GM08714 (cell line): ENCODE data around the gene CYFIP2.
A peak's percentile ranks its signal among the peaks of the same experiment; 100 is the strongest.
"Not testable (repeated sequence)": the region's sequence is repeated elsewhere in the genome, so short reads cannot be mapped to it uniquely, and the experiment has no call there.

ENCODE experiments used
- H3K4me3 ChIP-seq: fragments of 200-500 bp; sonication (Bioruptor generic); 2 replicates; pipeline ENCODE4 v1.5.1; 2014; ENCODE audit warnings: mild to moderate bottlenecking, low read length, inconsistent platforms
- ZNF274 ChIP-seq: IDR thresholded peaks from 2 replicates; pipeline ENCODE4 v1.6.1; 2012; ENCODE audit warnings: mild to moderate bottlenecking, low read depth, low read length

Gene CYFIP2

DNA sequence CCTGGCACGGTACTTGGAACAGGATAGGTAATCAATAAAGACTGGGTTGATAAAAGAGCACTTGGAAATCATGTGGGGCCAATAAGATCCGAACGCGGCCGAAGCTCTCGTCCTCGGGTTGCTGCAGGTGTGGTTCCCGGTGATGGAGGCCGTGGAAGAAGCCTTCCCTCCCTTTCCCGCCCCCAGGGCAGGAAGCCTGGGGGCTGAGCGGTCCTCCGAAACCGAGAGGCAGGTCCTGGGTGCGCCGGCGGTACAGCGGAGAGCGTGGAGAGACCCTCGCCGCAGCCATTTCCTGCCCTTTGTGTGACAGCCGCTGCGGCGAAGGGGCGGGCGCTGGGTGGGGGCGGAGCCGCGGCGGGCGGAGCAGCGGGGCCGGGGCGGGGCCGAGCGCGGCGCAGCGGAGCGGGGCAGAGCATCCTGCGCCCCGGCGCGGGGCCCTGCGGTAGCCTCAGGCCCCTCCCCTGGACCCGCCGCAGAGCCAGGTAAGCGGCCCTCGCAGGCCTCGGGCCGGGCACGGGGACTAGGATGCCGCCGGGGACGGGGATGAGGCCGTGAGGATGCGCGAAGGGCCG, at the start of gene CYFIP2:
Gene CYFIP2 (plus strand): TSS at position 410 of the 572 bp plus-strand sequence. CDS start 19,239 bp downstream, outside the sequence.
- peak within 1 kb of the TSS; percentile 78 for H3K4me3 ChIP-seq
- TF ChIP-seq ZNF274, result no peak

- no peak for TF ChIP-seq ZNF274
- H3K4me3 ChIP-seq, result no peak overlapping the region
Measured at GRCh38 chr5:157216391-157217142, 49.4 kb upstream of the CYFIP2 start.

DNA sequence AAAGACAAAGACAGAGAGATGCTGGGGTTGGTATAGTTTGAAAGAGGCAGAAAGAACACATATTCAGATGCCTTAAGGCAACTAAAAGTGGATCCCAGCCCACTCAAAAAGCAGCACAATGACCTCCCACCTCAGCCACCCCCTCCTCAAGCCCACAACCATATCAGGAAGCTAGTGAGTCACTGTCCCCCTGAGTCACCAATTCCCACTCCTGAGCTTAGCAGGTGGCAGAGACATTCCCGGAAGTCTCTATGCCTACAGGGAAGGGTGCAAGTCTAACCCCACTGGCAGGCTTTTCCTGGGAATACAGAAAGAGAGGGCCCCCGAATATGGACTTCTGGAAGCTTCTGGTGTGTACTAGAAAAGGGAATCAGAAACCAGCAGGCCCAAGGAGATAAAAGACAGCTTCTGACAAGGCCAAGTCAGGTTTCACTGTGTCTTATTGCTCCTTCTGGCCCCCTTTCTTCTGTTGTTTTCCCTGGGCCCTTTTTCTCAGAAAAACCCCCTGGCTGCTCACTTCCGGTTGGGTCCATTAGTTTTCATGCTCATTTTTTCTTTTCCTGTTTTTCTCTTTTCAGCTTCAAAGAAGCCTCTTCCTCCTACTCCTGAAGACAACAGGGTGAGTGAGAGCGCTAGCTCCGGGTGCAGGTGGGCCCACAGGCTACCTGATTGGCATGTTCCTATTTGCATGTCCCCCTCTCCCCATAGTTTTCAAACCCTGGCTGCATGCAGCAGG, 48.5 kb upstream of the CYFIP2 start:
- no peak overlapping the region for H3K4me3 ChIP-seq
- no peak for TF ChIP-seq ZNF274

- no peak for TF ChIP-seq ZNF274
- H3K4me3 ChIP-seq, result no peak overlapping the region
Measured at GRCh38 chr5:157219491-157220271, 46.2 kb upstream of the CYFIP2 start.

GRCh38 chr5:157221959-157222358, 44.0 kb upstream of the CYFIP2 start:
- no peak for TF ChIP-seq ZNF274
- H3K4me3 ChIP-seq, result no peak overlapping the region

- no peak overlapping the region for H3K4me3 ChIP-seq
- TF ChIP-seq ZNF274, result no peak
Measured at GRCh38 chr5:157222506-157223230, 43.3 kb upstream of the CYFIP2 start.

- no peak for TF ChIP-seq ZNF274
- no peak overlapping the region for H3K4me3 ChIP-seq
Measured at GRCh38 chr5:157225469-157226422, 40.2 kb upstream of the CYFIP2 start.

GRCh38 chr5:157230610-157231009, 35.3 kb upstream of the CYFIP2 start:
- H3K4me3 ChIP-seq, result no peak overlapping the region
- TF ChIP-seq ZNF274, result no peak

DNA sequence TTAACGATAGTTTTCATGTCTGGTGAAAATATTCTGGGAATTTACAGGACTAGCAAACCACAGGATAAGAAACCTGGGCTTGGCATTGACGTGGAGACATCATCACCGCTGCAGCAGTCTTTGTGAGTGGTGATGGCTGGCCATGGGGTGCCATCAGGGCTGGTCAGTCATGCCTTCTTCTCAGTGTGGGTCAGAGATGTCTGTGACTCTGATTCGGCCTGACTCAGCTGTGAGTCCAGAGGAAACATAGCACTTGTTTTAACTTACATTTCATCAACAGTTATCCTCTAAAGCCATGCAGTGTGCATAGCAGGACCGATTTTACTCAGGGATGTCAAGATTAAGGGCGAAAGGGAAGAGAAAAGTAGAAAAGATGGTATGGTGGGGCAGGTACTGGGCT, 33.2 kb upstream of the CYFIP2 start:
- H3K4me3 ChIP-seq, result no peak overlapping the region
- no peak for TF ChIP-seq ZNF274

DNA sequence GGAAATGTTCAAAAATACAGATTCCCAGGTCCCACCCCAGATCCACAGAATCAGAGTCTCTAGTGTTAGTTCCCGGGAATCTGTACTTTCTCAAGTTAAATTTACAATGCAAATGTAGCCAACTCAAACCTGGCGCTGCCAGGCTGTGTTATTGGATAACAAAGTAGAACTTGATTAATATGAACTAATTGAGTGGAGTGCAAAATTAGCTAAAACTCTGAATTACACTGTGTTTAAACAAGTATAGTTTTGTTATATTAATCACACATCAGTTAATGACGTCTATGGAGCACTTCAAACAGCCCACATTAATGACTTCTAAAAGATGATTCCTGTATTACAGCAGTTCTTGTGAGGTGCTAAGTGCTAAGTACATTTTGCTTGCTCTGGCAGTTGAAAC, 32.4 kb upstream of the CYFIP2 start:
- TF ChIP-seq ZNF274, result no peak
- H3K4me3 ChIP-seq, result no peak overlapping the region

DNA sequence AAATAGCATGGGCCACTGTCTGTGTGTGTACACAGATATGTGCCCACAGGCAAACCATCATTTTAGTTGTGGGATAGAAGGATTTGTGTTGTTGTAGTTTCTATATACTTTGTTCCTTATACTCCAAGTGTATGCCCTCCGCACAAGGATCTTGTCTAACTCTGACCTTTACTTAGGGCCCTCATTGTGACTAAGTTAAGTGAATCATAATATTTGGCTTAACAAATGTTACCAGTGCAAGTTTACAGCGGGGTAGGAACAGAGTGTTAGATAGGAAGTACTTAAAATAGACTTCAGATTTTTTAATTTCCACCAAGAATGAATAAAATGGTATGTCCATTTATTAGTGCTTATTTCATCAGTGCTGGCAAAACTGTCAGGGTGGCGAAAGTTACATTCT, 29.5 kb upstream of the CYFIP2 start:
- TF ChIP-seq ZNF274, result no peak

DNA sequence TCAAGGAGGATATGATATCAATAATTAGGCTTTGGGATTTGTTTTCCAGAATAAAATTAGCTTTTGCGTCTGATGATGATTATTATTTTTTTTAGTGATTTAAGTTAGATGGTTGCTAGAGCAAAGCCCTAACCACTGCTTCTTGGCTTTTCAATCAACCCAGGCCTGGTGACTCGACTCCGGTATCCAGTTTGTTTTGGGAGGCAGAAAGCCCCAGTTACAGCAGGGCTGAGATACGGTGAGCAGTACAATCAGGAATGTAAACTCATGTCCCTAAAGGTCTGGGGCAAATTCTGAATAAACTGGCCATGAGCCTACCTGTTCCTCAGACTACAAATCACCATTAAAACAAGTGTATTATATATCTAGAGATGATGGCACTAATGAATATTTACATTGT, 24.4 kb upstream of the CYFIP2 start:
- no peak for TF ChIP-seq ZNF274
- H3K4me3 ChIP-seq, result no peak overlapping the region

More for the DNA sequence above, 29.5 kb upstream of the CYFIP2 start:
- H3K4me3 ChIP-seq, result no peak overlapping the region

- H3K4me3 ChIP-seq, result not testable (repeated sequence)
Measured at GRCh38 chr5:157244704-157245103, 21.2 kb upstream of the CYFIP2 start.

GRCh38 chr5:157245476-157245875, 20.4 kb upstream of the CYFIP2 start:
- no peak overlapping the region for H3K4me3 ChIP-seq
- TF ChIP-seq ZNF274, result no peak
